GM12878 (cell line): ENCODE data around the gene RPRD2. TPM values are rescaled to one million over a fixed set of nuclear protein-coding genes. Genes with fewer than 3 reads are reported as not detected.

ENCODE experiments used
- ATAC-seq: fragments of 200-7000 bp; cut with Tn5 transposase; 3 replicates; pipeline ENCODE4 v1.9.1; 2020; ENCODE audit warnings: mild to moderate bottlenecking, moderate library complexity
- BruUV-seq: library from RNA; stranded (reverse); fragments of 400-500 nt; replicated peaks from 2 replicates; lab custom pipeline; 2021; lab: Mats Ljungman, UMichigan
- CTCF ChIA-PET: fragments of 300-600 bp; sonication (Branson Sonifier 250); formaldehyde crosslinking; extraction: SDS; loops from one replicate; lab custom pipeline; 2021; ENCODE audit warnings: inconsistent platforms; lab: Yijun Ruan, JAX
- POLR2A ChIA-PET: fragments of 350-600 bp; formaldehyde crosslinking; extraction: SDS; loops from one replicate; lab custom pipeline; 2021; ENCODE audit warnings: inconsistent platforms; lab: Charles Lee
- RAD21 ChIA-PET: fragments of 300-600 bp; sonication (Branson Sonifier 250); formaldehyde crosslinking; loops from one replicate; lab custom pipeline; 2023; ENCODE audit warnings: antibody characterized with exemption; ENCODE audit not compliant: unreplicated experiment; lab: Charles Lee
- SMC1A ChIA-PET: fragments of 300-600 bp; sonication (Branson Sonifier 250); formaldehyde crosslinking; loops from one replicate; lab custom pipeline; 2023; ENCODE audit not compliant: unreplicated experiment, uncharacterized antibody; lab: Charles Lee
- DNase-seq: peaks from one replicate; pipeline ENCODE4 v3.0.0-alpha.2; 2011; ENCODE audit warnings: low read depth, low spot score
- FAIRE-seq: peaks from 3 replicates; lab custom pipeline; 2011; peaks lifted over from hg19 to GRCh38; lab: Jason Lieb, UNC
- H2AFZ ChIP-seq: 2 replicates; pipeline ENCODE4 v1.6.0; 2011; ENCODE audit warnings: low read depth, low read length, control low read depth; ENCODE audit not compliant: control insufficient read depth
- H3K27ac ChIP-seq: 2 replicates; pipeline ENCODE4 v1.5.1; 2011; ENCODE audit warnings: control low read depth; ENCODE audit not compliant: control insufficient read depth, insufficient read depth
- H3K27me3 ChIP-seq, 2 experiments: replicated peaks in 1 of 2; 2 replicates each; pipeline versions ENCODE4 v1.6.0 to v1.6.1; 2011; ENCODE audit warnings: low read length in 1 of 2; ENCODE audit not compliant: control insufficient read depth in 2 of 2, insufficient read depth in 2 of 2
- H3K36me3 ChIP-seq, 2 experiments: 2 replicates each; pipeline ENCODE4 v1.5.1; 2011; ENCODE audit warnings: low read length in 1 of 2; ENCODE audit not compliant: control insufficient read depth in 2 of 2, insufficient read depth in 2 of 2
- H3K4me1 ChIP-seq: 2 replicates; pipeline ENCODE4 v1.6.1; 2011; ENCODE audit warnings: mild to moderate bottlenecking, low read length, moderate library complexity, mixed read lengths; ENCODE audit not compliant: control insufficient read depth, insufficient read depth
- H3K4me2 ChIP-seq: 2 replicates; pipeline ENCODE4 v1.6.0; 2011; ENCODE audit warnings: control low read depth; ENCODE audit not compliant: control insufficient read depth, insufficient read depth
- H3K4me3 ChIP-seq: fragments of 200-600 bp; sonication (generic); 2 replicates; pipeline ENCODE4 v1.5.1; 2016
- H3K79me2 ChIP-seq: 2 replicates; pipeline ENCODE4 v1.6.0; 2011; ENCODE audit warnings: low read length; ENCODE audit not compliant: control insufficient read depth, insufficient read depth
- H3K9ac ChIP-seq: 2 replicates; pipeline ENCODE4 v1.8.0; 2011; ENCODE audit warnings: low read length, control low read depth, mixed read lengths; ENCODE audit not compliant: control insufficient read depth, insufficient read depth
- H3K9me3 ChIP-seq: replicated peaks from 3 replicates; pipeline ENCODE4 v1.5.1; 2011; ENCODE audit warnings: mild to moderate bottlenecking, low read length; ENCODE audit not compliant: control insufficient read depth, insufficient read depth
- H4K20me1 ChIP-seq: 2 replicates; pipeline ENCODE4 v1.6.0; 2011; ENCODE audit not compliant: control insufficient read depth, insufficient read depth
- BRCA1 ChIP-seq: IDR thresholded peaks from 2 replicates; pipeline ENCODE4 v1.6.1; 2011; ENCODE audit warnings: low read depth, low read length, improper control_type of control experiment
- CBFB ChIP-seq: IDR thresholded peaks from 2 replicates; pipeline ENCODE4 v1.6.1; 2016; ENCODE audit warnings: antibody characterized with exemption, low read depth
- CBX5 ChIP-seq: sonication (generic); IDR thresholded peaks from 2 replicates; pipeline ENCODE4 v1.6.1; 2016; ENCODE audit warnings: low read depth, moderate library complexity, mild to moderate bottlenecking, inconsistent platforms
- MEF2A ChIP-seq: IDR thresholded peaks from 2 replicates; pipeline ENCODE4 v1.6.1; 2011; ENCODE audit warnings: low read depth, mild to moderate bottlenecking, low read length, moderate library complexity; ENCODE audit not compliant: insufficient read depth
- SRF ChIP-seq, 2 experiments: IDR thresholded peaks; 2 replicates each; pipeline ENCODE4 v1.6.1; 2011; ENCODE audit warnings: low read depth in 2 of 2, low read length in 2 of 2, mild to moderate bottlenecking in 1 of 2, moderate library complexity in 1 of 2
- WGBS: methylation state at CpG from one replicate; pipeline ENCODE4 v1.1.6; 2016; ENCODE audit warnings: low lambda C conversion rate; ENCODE audit not compliant: insufficient replicate concordance, insufficient coverage; ENCODE audit errors: missing lambda C conversion rate; 5-methylcytosine and 5-hydroxymethylcytosine counted together
- in situ Hi-C: fragments of 300-500 bp; cut with MboI; formaldehyde crosslinking; loops from 9 replicates; pipeline ENCODE4 v1.14.3; 2018; ENCODE audit warnings: mixed read lengths
- intact Hi-C: fragments of 100-400 bp; cut with micrococcal nuclease; formaldehyde crosslinking; loops from one replicate; pipeline ENCODE4 v1.14.2; 2022; ENCODE audit not compliant: unreplicated experiment
- polyA plus RNA-seq, 11 experiments: library from polyadenylated mRNA; depleted of rRNA in 4 of 11; unstranded in 6 of 11; stranded (reverse) in 5 of 11; fragments of >200 nt; fragmentation: Nextera tagmentation in 4 of 11; fragmentation: Illumina TruSeq in 1 of 11; extraction: Ambion mirVana in 4 of 11; extraction: Trizol in 1 of 11; gene quantifications; 1 replicate in 1 of 11; 2 replicates in 10 of 11; pipeline versions ENCODE4 v1.2.1 to v1.2.3, GENCODE V29; 2011 to 2016; ENCODE audit warnings: inconsistent platforms in 2 of 11, missing spikeins in 2 of 11, low read depth in 1 of 11
- total RNA-seq, 4 experiments: library from RNA; depleted of rRNA in 3 of 4; stranded (reverse); fragments of >200 nt in 3 of 4; fragmentation: Illumina TruSeq in 1 of 4; extraction: Trizol in 1 of 4; gene quantifications; 2 replicates each; pipeline versions ENCODE4 v1.2.1 to v1.2.3, GENCODE V29; 2013 to 2021
- TF ChIP-seq, protein P1 (sequence below): fragments of 450-650 bp; IDR thresholded peaks from 2 replicates; pipeline ENCODE4 v1.6.1; 2017; ENCODE audit warnings: mild to moderate bottlenecking, moderate library complexity
- TF ChIP-seq, protein P2 (sequence below): fragments of 450-650 bp; IDR thresholded peaks from 2 replicates; pipeline ENCODE4 v1.6.1; 2017; ENCODE audit warnings: borderline replicate concordance
- TF ChIP-seq, protein P3 (sequence below): IDR thresholded peaks from 2 replicates; pipeline ENCODE4 v1.6.1; 2011; ENCODE audit warnings: borderline replicate concordance, low read depth, mild to moderate bottlenecking, moderate library complexity, low read length; ENCODE audit not compliant: insufficient read depth, poor library complexity, severe bottlenecking
- TF ChIP-seq, protein P4 (sequence below): IDR thresholded peaks from 2 replicates; pipeline ENCODE4 v1.6.1; 2012; ENCODE audit warnings: low read depth, low read length, improper control_type of control experiment
- TF ChIP-seq, protein P5 (sequence below): fragments of 450-650 bp; IDR thresholded peaks from 2 replicates; pipeline ENCODE4 v1.6.1; 2017; ENCODE audit warnings: mild to moderate bottlenecking, low read depth, inconsistent platforms; ENCODE audit not compliant: poor library complexity, severe bottlenecking
- TF ChIP-seq, protein P6 (sequence below): fragments of 450-650 bp; IDR thresholded peaks from 2 replicates; pipeline ENCODE4 v1.6.1; 2014; ENCODE audit warnings: mild to moderate bottlenecking

The RPRD2 gene
- total and polyA plus RNA-seq, 10 of the 15 experiments (the other 5 are each of a cell fraction or from before 2014, with no cell fraction given): 1.9 to 24.8 (median 13.3) TPM

DNA sequence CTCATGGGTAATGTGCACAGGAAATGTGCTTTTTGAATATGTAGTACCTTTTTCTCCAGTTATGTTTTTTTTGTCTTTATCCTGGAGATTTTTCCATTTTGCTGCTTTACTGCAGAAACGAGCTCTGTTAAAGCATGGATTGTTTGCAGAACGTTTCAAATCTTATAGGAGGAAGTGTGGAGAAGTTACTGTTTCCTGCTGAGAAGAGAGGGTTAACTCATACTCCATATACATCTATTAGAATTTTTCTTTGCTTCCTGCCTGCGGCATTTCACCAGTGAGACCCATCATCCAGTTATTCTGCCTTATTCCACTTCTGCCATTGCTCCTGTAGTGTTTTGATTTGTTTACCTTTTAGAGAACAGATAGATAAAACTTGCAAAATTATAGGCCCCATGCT lies 2.0 kb downstream of the RPRD2 start:
- H3K27ac ChIP-seq: peak overlapping the region; percentile 94
- H3K9ac ChIP-seq: peak overlapping the region; percentile 93
- ChIA-PET SMC1A (no interaction called here), RAD21 (interaction anchor here (1.1 kb wide), 1 partner anchor 211 kb away, joined by 3 read pairs; no protein-coding TSS in a partner anchor), CTCF (no interaction called here), POLR2A (interaction anchor here (0.5 to 1.7 kb wide), 4 partner anchors 16 to 247 kb away, joined by 3 to 4 read pairs (median 4); partner anchors contain the start of gene FALEC)
- no peak for DNase-seq
- no peak for ATAC-seq
- WGBS: 0% methylated on average over 3 of the region's 3 CpGs
- H3K79me2 ChIP-seq: peaks cover 64% of the 10 kb centered on the region
- no peaks in the 10 kb centered on the region for H4K20me1 ChIP-seq
- H3K4me1 ChIP-seq: peaks cover 5% of the 10 kb centered on the region
- no TSS peak for BruUV-seq
- no peaks in the 10 kb centered on the region for H3K27me3 ChIP-seq
- peak overlapping the region; percentile 67 for H3K4me2 ChIP-seq
- no peaks in the 10 kb centered on the region for H3K36me3 ChIP-seq
- no peak for FAIRE-seq
- peak overlapping the region; percentile 69 for H3K4me3 ChIP-seq
- intact Hi-C loops: loop anchor here (10.0 kb wide), 1 partner anchor 131 kb away; the partner anchor contains the start of gene ANP32E
- no peaks in the 10 kb centered on the region for H3K9me3 ChIP-seq
- in situ Hi-C loops: no loop called here
- H2AFZ ChIP-seq: 0 out of 2 replicates have a peak overlapping the region, but pooled peaks have one; percentile 9
- TF ChIP-seq SRF (IDR thresholded peaks at IDR 0.05; ENCODE audit: low read depth in 2 of 2, low read length in 2 of 2) (no peak), BRCA1 (no peak), MEF2A (no peak), CBFB (no peak), CBX5 (no peak)
- TF ChIP-seq, protein P1, sequence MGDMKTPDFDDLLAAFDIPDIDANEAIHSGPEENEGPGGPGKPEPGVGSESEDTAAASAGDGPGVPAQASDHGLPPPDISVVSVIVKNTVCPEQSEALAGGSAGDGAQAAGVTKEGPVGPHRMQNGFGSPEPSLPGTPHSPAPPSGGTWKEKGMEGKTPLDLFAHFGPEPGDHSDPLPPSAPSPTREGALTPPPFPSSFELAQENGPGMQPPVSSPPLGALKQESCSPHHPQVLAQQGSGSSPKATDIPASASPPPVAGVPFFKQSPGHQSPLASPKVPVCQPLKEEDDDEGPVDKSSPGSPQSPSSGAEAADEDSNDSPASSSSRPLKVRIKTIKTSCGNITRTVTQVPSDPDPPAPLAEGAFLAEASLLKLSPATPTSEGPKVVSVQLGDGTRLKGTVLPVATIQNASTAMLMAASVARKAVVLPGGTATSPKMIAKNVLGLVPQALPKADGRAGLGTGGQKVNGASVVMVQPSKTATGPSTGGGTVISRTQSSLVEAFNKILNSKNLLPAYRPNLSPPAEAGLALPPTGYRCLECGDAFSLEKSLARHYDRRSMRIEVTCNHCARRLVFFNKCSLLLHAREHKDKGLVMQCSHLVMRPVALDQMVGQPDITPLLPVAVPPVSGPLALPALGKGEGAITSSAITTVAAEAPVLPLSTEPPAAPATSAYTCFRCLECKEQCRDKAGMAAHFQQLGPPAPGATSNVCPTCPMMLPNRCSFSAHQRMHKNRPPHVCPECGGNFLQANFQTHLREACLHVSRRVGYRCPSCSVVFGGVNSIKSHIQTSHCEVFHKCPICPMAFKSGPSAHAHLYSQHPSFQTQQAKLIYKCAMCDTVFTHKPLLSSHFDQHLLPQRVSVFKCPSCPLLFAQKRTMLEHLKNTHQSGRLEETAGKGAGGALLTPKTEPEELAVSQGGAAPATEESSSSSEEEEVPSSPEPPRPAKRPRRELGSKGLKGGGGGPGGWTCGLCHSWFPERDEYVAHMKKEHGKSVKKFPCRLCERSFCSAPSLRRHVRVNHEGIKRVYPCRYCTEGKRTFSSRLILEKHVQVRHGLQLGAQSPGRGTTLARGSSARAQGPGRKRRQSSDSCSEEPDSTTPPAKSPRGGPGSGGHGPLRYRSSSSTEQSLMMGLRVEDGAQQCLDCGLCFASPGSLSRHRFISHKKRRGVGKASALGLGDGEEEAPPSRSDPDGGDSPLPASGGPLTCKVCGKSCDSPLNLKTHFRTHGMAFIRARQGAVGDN: no peak
- TF ChIP-seq, protein P2, sequence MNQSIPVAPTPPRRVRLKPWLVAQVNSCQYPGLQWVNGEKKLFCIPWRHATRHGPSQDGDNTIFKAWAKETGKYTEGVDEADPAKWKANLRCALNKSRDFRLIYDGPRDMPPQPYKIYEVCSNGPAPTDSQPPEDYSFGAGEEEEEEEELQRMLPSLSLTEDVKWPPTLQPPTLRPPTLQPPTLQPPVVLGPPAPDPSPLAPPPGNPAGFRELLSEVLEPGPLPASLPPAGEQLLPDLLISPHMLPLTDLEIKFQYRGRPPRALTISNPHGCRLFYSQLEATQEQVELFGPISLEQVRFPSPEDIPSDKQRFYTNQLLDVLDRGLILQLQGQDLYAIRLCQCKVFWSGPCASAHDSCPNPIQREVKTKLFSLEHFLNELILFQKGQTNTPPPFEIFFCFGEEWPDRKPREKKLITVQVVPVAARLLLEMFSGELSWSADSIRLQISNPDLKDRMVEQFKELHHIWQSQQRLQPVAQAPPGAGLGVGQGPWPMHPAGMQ: no peak
- TF ChIP-seq, protein P3, sequence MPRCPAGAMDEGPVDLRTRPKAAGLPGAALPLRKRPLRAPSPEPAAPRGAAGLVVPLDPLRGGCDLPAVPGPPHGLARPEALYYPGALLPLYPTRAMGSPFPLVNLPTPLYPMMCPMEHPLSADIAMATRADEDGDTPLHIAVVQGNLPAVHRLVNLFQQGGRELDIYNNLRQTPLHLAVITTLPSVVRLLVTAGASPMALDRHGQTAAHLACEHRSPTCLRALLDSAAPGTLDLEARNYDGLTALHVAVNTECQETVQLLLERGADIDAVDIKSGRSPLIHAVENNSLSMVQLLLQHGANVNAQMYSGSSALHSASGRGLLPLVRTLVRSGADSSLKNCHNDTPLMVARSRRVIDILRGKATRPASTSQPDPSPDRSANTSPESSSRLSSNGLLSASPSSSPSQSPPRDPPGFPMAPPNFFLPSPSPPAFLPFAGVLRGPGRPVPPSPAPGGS: no peak
- TF ChIP-seq, protein P4, sequence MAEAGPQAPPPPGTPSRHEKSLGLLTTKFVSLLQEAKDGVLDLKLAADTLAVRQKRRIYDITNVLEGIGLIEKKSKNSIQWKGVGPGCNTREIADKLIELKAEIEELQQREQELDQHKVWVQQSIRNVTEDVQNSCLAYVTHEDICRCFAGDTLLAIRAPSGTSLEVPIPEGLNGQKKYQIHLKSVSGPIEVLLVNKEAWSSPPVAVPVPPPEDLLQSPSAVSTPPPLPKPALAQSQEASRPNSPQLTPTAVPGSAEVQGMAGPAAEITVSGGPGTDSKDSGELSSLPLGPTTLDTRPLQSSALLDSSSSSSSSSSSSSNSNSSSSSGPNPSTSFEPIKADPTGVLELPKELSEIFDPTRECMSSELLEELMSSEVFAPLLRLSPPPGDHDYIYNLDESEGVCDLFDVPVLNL: no peak
- TF ChIP-seq, protein P5, sequence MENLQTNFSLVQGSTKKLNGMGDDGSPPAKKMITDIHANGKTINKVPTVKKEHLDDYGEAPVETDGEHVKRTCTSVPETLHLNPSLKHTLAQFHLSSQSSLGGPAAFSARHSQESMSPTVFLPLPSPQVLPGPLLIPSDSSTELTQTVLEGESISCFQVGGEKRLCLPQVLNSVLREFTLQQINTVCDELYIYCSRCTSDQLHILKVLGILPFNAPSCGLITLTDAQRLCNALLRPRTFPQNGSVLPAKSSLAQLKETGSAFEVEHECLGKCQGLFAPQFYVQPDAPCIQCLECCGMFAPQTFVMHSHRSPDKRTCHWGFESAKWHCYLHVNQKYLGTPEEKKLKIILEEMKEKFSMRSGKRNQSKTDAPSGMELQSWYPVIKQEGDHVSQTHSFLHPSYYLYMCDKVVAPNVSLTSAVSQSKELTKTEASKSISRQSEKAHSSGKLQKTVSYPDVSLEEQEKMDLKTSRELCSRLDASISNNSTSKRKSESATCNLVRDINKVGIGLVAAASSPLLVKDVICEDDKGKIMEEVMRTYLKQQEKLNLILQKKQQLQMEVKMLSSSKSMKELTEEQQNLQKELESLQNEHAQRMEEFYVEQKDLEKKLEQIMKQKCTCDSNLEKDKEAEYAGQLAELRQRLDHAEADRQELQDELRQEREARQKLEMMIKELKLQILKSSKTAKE: peak; percentile 17
- TF ChIP-seq, protein P6, sequence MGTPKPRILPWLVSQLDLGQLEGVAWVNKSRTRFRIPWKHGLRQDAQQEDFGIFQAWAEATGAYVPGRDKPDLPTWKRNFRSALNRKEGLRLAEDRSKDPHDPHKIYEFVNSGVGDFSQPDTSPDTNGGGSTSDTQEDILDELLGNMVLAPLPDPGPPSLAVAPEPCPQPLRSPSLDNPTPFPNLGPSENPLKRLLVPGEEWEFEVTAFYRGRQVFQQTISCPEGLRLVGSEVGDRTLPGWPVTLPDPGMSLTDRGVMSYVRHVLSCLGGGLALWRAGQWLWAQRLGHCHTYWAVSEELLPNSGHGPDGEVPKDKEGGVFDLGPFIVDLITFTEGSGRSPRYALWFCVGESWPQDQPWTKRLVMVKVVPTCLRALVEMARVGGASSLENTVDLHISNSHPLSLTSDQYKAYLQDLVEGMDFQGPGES: no peak
